Testis (tissue), 3 donors: ENCODE measurements around the gene CES1. TPM values are rescaled to one million over a fixed set of nuclear protein-coding genes. Genes with fewer than 3 reads are reported as not detected.

Source experiments
- DNase-seq: peaks from one replicate; pipeline ENCODE4 v3.0.0-alpha.2; 2019
- H3K27ac ChIP-seq, 2 donors: fragments of 200-600 bp; sonication (generic); one replicate each; pipeline ENCODE4 v1.5.1; 2019
- H3K27me3 ChIP-seq: fragments of 200-600 bp; sonication (generic); one replicate; pipeline ENCODE4 v1.5.1; 2019
- H3K36me3 ChIP-seq: fragments of 200-600 bp; sonication (generic); one replicate; pipeline ENCODE4 v1.5.1; 2017; ENCODE audit warnings: low read depth; ENCODE audit errors: missing control alignments
- H3K4me1 ChIP-seq: fragments of 200-600 bp; sonication (generic); one replicate; pipeline ENCODE4 v1.5.1; 2019
- H3K4me3 ChIP-seq, 2 donors: fragments of 200-600 bp; sonication (generic); one replicate each; pipeline ENCODE4 v1.5.1; 2017 to 2019
- H3K9me3 ChIP-seq: fragments of 200-600 bp; sonication (generic); one replicate; pipeline ENCODE4 v1.5.1; 2017
- CTCF ChIP-seq, 3 experiments: fragments of 450-650 bp in 2 of 3; fragments of 200-600 bp in 1 of 3; sonication (generic) in 1 of 3; IDR thresholded peaks; one replicate each; pipeline ENCODE4 v1.5.1; 2016 to 2019; ENCODE audit warnings: antibody characterized with exemption in 3 of 3, mild to moderate bottlenecking in 2 of 3, moderate library complexity in 1 of 3
- POLR2A ChIP-seq: fragments of 450-650 bp; IDR thresholded peaks from one replicate; pipeline ENCODE4 v1.6.1; 2017; ENCODE audit warnings: antibody characterized with exemption, mild to moderate bottlenecking, moderate library complexity
- WGBS, 2 donors: methylation state at CpG; one replicate each; pipeline ENCODE4 v1.1.5; 2018; 5-methylcytosine and 5-hydroxymethylcytosine counted together
- intact Hi-C: fragments of 100-400 bp; cut with DNase I; formaldehyde crosslinking; loops from one replicate; pipeline ENCODE4 v1.15.1; 2023; ENCODE audit warnings: low total_unique reads
- polyA plus RNA-seq: library from polyadenylated mRNA; stranded (reverse); fragments of 350-450 nt; fragmentation: Illumina TruSeq; extraction: RNeasy Lipid Tissue Mini Kit (QIAGEN cat#74804); gene quantifications from one replicate; pipeline ENCODE4 v1.2.3, GENCODE V29; 2014; ENCODE audit warnings: low read depth, low replicate concordance; ENCODE audit not compliant: insufficient read depth
- total RNA-seq, 2 donors: library from RNA; depleted of rRNA; stranded (reverse); fragments of >200 nt; gene quantifications; one replicate each; pipeline ENCODE4 v1.2.3, GENCODE V29; 2016

The CES1 gene
- total and polyA plus RNA-seq, 3 donors from 2014 or later = 2.1 to 18.3 (median 5.8) TPM

- Histone ChIP-seq H3K36me3 (no peaks in the 10 kb centered on the region), H3K9me3 (no peaks in the 10 kb centered on the region), H3K4me3 (no peak overlapping the region), H3K27me3 (no peaks in the 10 kb centered on the region), H3K4me1 (no peaks in the 10 kb centered on the region), H3K27ac (no peak overlapping the region)
- 92 to 93% methylated on average over 3 of the region's 3 CpGs for WGBS, 2 donors
- no peak for DNase-seq
- intact Hi-C loops = no loop called here
- TF ChIP-seq POLR2A (no peak), CTCF (IDR thresholded peaks at IDR 0.05) (no peak)
Measured at GRCh38 chr16:55856950-55857349, 24.1 kb upstream of the CES1 start.

- intact Hi-C loops = no loop called here
- no peak for TF ChIP-seq CTCF (IDR thresholded peaks at IDR 0.05)
- no peak for TF ChIP-seq POLR2A
- Histone ChIP-seq H3K27ac (no peak overlapping the region), H3K9me3 (no peaks in the 10 kb centered on the region), H3K27me3 (no peaks in the 10 kb centered on the region), H3K4me3 (no peak overlapping the region), H3K36me3 (no peaks in the 10 kb centered on the region), H3K4me1 (no peaks in the 10 kb centered on the region)
- DNase-seq = no peak
- WGBS, 2 donors = 87 to 88% methylated on average over 3 of the region's 3 CpGs
Measured at GRCh38 chr16:55853114-55853513, 20.2 kb upstream of the CES1 start.

- H3K4me1 ChIP-seq = no peaks in the 10 kb centered on the region
- no peaks in the 10 kb centered on the region for H3K27me3 ChIP-seq
- no peak for TF ChIP-seq CTCF (IDR thresholded peaks at IDR 0.05)
- no peak for TF ChIP-seq POLR2A
- H3K36me3 ChIP-seq = no peaks in the 10 kb centered on the region
- no peak for DNase-seq
- no peak overlapping the region for H3K27ac ChIP-seq
- H3K4me3 ChIP-seq = no peak overlapping the region
- WGBS, 2 donors = 80 to 91% methylated on average over 11 to 13 of the region's 13 CpGs
- no peaks in the 10 kb centered on the region for H3K9me3 ChIP-seq
- intact Hi-C loops = loop anchor here (10.0 kb wide), 1 partner anchor 135 kb away; no protein-coding TSS in a partner anchor
Measured at GRCh38 chr16:55849536-55849935, 16.6 kb upstream of the CES1 start.

GRCh38 chr16:55846598-55847346 is 13.9 kb upstream of the CES1 start:
- TF ChIP-seq POLR2A (no peak), CTCF (IDR thresholded peaks at IDR 0.05) (no peak)
- intact Hi-C loops = loop anchor here (10.0 kb wide), 1 partner anchor 132 kb away; no protein-coding TSS in a partner anchor

GRCh38 chr16:55843105-55843395 is 10.2 kb upstream of the CES1 start:
- intact Hi-C loops = loop anchor here (10.0 kb wide), 1 partner anchor 128 kb away; no protein-coding TSS in a partner anchor
- H3K4me3 ChIP-seq = no peak overlapping the region
- H3K27ac ChIP-seq = no peak overlapping the region
- 51 to 56% methylated on average over 2 of the region's 2 CpGs for WGBS, 2 donors
- no peak for TF ChIP-seq POLR2A
- TF ChIP-seq CTCF (IDR thresholded peaks at IDR 0.05) = peak in 1 of 3 experiments; percentile 15
- H3K9me3 ChIP-seq = no peaks in the 10 kb centered on the region
- no peaks in the 10 kb centered on the region for H3K36me3 ChIP-seq
- DNase-seq = no peak
- no peaks in the 10 kb centered on the region for H3K27me3 ChIP-seq
- no peaks in the 10 kb centered on the region for H3K4me1 ChIP-seq

More at GRCh38 chr16:55846598-55847346, 13.9 kb upstream of the CES1 start:
- no peak for DNase-seq
- Histone ChIP-seq H3K36me3 (no peaks in the 10 kb centered on the region), H3K27me3 (no peaks in the 10 kb centered on the region), H3K9me3 (no peaks in the 10 kb centered on the region), H3K4me1 (no peaks in the 10 kb centered on the region), H3K4me3 (no peak overlapping the region), H3K27ac (no peak overlapping the region)
- WGBS, 2 donors = 38 to 40% methylated on average over 11 of the region's 11 CpGs
